ENCODE results near the gene RIN3.
A peak's percentile ranks its signal among the peaks of the same experiment; 100 is the strongest.

RIN3 gene

GRCh38 chr14:92651758-92652406 lies 138.3 kb downstream of the RIN3 start:
- DNase-seq = no peak

GRCh38 chr14:92652413-92653151 lies 139.0 kb downstream of the RIN3 start:
- DNase-seq = no peak

GRCh38 chr14:92653162-92653651 lies 139.6 kb downstream of the RIN3 start:
- DNase-seq = no peak

DNA sequence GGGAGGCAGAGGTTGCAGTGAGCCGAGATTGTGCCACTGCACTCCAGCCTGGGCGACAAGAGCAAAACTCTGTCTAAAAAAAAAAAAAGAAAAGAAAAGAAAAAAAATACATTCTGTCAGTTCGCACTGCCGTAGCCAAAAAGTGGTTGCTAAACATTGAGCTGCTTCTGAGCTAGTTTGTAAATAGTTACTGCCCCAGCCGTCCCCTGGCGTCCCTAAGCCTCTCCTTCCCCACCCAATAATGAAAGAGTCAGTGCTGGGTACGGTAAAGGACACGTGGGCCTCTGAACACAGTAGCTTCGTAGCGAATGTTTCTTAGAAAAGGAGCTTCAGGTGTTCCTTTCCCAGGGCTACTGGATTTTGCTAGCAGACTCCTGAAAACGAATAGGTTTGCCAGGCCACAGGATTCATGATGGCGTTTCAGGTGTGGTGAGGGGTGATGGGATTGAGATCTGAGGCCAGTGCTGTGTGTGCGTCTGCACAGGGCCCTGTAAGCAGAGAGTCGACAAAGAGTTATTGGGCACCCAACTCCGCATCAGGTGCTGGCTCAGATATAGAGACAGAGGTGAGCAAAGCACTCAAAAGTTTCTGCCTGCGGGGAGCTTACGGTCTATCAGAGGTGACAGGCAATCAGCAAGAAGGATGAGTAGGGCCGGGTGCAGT lies 140.8 kb downstream of the RIN3 start:
- DNase-seq = no peak

- no peak for DNase-seq
Observed at GRCh38 chr14:92655419-92656201, 142.0 kb downstream of the RIN3 start.

DNA sequence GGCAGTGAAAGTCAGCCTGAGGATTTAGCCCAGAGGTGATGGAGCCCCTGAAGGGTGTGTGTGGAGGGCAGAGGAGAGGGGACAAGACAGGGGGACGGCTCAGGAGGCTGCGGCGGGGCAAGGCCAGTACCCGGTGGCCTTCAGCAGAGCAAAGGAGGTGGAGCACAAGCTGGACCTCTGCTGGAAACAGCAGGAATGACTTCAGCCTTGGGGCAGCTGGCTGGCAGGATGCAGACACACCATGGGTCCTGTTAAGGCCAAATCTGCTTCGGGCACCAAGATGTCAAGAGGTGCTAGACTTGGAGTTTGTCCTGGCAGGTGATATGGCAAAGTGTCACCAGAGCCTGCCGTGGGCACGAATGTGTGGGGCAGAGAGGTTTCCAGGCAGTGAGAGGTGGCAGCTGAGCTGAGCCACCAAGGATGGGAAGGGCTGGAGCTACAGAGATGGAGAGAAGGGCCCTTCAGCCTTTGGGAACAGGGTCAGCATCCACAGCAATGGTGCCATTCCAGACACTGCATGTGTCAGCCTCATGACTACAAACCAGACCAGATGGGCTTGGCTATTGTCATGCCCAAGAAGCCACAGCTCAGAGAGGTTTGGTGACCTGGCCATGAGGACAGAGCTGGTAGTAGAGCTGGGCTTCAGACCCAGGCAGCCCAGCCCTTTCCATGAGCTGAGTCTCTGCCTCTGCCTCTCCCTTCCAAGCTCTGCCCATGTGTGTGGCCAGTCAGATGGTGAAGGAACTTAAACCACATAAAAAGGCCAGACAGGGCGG lies 142.9 kb downstream of the RIN3 start:
- DNase-seq = no peak

DNA sequence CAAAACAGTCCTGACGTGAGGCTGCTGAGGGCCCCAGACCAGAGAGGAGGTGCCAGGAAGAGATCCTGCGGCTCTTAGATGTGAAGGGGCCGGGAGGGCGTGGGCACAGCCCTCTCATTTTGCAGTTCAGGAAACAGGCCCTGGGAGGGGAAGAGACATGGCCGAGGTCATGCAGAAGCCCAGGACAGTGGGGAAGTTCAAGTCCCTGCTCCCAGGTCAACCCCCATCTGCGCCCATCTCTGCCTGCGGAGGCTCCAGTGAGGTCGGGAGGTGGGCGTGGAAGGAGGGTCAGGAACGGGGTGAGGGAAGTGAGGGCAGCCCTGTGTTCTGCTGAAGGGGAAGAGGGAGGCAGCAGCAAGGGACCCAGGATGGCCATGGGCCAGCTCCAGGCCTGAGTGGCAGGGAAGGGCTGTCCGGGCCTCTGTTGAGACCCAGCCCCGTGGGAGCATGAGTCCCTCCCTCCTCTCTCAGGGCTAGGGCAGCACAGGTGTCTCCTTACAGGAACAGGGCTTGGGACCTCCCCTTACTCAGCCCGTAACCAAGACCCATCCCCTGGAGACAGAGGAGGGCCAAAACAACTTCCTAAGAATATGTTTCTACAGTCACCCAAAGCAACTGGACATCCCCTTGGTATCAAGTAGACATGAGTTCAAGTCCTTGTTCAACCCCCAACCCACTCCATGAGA lies 144.0 kb downstream of the RIN3 start:
- DNase-seq = no peak

DNA sequence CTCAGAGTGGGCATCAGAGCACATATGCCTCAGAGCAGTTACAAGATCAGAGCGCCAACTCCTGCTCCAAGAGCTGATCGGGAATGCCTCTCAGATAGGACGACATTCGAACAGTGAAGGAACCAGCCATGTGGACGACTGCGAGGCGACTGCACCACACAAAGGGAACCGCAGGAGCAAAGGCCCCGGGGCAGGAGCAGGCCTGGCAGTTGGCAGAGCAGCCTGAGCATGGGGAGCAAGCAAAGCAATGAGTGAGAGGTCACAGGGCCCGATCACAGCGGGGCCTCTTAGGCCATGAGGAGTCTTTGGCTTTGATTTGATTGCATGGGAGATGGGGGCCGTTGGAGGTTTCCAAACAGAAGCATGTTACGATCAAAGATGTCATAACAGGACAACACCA lies 144.6 kb downstream of the RIN3 start:
- no peak for DNase-seq

DNA sequence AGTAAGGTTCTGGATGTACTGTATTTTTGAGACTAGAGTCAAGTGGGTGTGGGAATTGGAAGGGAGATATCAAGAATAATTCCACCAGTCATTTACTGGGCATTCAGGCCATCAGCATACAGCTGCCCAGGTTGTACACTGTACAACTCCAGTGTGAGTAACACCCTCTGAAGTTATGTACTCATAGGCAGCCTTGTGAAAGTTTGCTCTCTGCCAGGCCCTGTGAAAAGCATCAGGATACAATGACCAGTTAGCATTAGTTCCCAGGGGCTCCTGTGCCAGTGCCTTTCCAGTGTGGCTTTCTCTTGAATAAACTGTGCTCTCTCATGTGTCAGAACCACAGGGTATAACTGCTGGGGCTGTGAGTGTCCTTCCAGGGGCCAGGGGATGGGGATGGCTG lies 145.1 kb downstream of the RIN3 start:
- DNase-seq = no peak

GRCh38 chr14:92659765-92660561 lies 146.4 kb downstream of the RIN3 start:
- no peak for DNase-seq

DNA sequence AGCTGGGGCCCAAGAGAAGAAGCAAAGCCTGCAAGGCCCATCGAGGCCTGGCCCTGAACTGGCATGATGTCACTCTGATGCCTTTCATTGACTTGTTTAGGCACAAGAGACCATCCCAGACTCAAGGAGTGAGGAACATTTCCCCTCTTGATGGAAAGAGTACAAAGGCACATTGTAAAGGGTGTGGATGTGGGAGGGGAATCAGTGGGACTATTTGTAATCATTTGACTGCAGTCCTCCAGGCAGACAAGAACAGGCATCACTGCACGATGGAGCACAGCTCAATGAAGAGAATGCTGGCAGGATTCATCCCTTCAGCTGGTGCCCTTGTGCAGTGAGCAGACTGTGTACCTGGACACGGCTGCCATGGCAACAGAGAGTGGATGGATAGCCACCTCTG lies 147.0 kb downstream of the RIN3 start:
- DNase-seq = no peak

DNA sequence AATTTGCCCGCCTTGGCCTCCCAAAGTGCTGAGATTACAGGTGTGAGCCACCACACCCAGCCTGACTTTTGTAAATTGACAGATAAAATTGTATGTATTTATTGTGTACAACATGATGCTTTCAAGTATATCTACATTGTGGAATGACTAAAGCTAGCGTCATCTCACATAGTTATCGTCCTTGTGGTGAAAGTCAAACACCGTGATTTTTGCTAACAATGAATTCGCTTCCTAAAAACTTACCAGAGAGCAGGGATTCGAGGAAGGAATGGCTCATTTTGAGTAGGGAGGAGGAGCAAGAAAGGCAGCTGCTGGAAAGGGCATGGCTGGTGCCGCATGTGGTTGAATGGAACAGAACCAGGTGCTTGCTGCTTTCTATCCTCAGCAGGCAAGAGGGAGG lies 149.5 kb downstream of the RIN3 start:
- DNase-seq = no peak

DNA sequence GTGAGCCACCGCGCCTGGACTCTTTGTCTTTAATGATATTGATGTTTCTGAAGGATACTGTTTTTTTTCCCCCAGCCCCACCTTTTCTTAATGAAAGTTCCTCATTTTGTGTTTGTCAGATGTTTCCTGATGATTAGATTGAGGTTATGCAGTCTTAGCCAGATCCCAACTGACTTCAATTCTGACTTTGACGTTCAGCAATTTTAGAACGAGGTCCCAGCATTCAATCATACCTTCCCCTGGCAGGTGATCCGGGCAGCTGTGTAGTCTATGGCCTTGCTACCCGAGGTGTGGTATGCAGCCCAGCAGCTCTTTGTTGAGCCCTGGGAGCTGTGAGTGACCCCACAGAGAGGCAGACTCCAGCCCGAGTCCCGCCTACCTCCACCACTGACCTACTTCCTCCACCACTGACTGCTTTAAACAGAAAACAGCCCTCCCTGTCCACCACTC lies 152.1 kb downstream of the RIN3 start:
- DNase-seq = no peak

GRCh38 chr14:92666251-92666650 lies 152.7 kb downstream of the RIN3 start:
- no peak for DNase-seq

- DNase-seq = no peak
Observed at GRCh38 chr14:92668276-92668973, 154.8 kb downstream of the RIN3 start.

DNA sequence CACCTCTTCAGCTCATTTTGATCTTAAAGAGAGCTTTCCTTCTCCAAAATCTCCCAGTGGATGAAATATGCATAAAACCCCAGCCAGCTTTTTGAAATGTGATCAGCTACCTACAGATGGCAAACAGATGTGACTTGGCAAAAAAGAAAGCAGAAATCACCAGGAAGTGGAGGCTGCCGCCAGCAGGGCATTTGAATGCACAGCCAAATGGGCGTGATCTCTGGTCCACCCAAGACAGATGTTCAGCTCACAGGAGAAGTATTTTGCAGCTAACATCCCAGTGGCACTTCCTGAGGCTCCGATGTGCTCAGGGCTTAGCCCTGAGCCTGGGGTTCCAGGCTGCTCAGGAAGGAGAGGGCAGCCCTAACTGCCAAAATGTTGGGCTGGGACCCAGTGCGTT lies 156.6 kb downstream of the RIN3 start:
- peak; percentile 54 for DNase-seq

DNA sequence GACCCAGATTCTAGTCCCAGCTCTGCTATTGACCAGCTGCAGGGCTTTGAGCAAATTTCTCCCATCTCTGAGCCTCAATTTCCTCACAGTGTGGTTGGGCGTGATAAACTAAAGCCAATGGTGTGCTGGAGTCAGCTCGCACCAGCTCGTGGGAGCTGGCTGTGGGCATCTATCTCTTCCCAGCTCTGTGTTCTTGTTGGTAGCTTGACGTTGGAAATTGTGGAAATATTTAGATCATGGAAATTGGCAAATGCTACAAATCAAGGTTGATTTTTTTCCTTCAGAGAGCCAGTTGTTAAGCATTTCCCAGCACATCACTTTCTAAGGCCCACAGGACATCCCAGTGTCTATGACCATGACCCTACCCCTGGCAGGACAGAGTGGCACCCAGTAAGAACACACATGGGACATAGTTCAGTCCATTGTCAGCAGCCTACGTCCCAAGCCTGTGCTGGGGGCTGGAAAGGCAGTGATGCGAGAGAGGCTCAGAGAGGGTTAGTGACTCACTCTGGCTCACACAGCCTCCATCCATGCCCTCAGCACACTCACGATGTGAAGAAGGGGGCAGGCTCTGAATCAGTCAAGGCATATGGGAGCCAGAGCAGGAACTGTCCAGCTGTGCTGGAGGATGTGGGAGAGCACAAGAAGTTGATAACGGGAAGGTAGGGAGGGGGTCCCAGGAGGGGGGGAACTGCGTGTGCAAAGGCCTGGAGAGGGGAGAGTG lies 157.2 kb downstream of the RIN3 start:
- no peak for DNase-seq

- no peak for DNase-seq
Observed at GRCh38 chr14:92673601-92674150, 160.1 kb downstream of the RIN3 start.

DNA sequence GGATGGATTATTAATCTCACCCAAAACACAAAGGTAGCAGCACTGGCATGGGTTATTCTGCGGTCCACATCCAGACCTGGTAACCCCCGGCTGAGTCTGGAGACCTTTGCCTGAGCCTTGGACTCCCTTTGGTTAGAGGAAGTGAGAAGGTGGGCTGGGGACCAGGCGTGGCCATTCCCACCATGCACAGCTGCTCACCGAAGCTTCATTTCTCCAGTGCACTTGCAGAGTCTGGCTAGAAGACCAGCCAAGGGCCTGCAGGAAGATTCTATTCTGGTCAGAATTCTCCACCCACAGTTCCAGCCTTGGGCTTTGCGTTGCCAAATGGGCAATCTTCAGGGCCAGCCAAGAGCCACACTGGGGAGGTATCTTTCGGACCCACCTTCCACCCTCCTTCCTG lies 161.8 kb downstream of the RIN3 start:
- no peak for DNase-seq

Data from eye (tissue), 1 donor.